HepG2 (cell line): ENCODE measurements around the gene FOXS1. TPM values are rescaled to one million over a fixed set of nuclear protein-coding genes. Genes with fewer than 3 reads are reported as not detected.

Source experiments
- BRD4 ChIP-seq: sonication (generic); formaldehyde crosslinking; IDR thresholded peaks from 2 replicates; pipeline ENCODE4 v1.4.0; 2020; ENCODE audit warnings: missing genetic modification reagents
- CREM ChIP-seq, 2 experiments: sonication (generic) in 1 of 2; formaldehyde crosslinking in 1 of 2; IDR thresholded peaks; 2 replicates each; pipeline versions ENCODE4 v1.4.0 to v1.6.1; 2016 to 2020; ENCODE audit warnings: antibody characterized with exemption in 1 of 2, mild to moderate bottlenecking in 1 of 2, missing genetic modification reagents in 1 of 2
- DNMT1 ChIP-seq: sonication (generic); formaldehyde crosslinking; IDR thresholded peaks from 2 replicates; pipeline ENCODE4 v1.5.1; 2020; ENCODE audit warnings: mild to moderate bottlenecking, missing genetic modification reagents
- FOXC1 ChIP-seq: sonication (generic); formaldehyde crosslinking; IDR thresholded peaks from 2 replicates; pipeline ENCODE4 v1.8.0; 2022; ENCODE audit warnings: mild to moderate bottlenecking, missing genetic modification reagents, borderline replicate concordance
- HMG20B ChIP-seq: conservative IDR thresholded peaks from 2 replicates; pipeline ENCODE4 v1.6.1; 2016; ENCODE audit warnings: missing genetic modification reagents, missing compliant biosample characterization
- SIX4 ChIP-seq: sonication (generic); formaldehyde crosslinking; IDR thresholded peaks from 2 replicates; pipeline ENCODE4 v1.4.0; 2020; ENCODE audit warnings: missing genetic modification reagents
- SMC3 ChIP-seq: IDR thresholded peaks from 2 replicates; pipeline ENCODE4 v1.6.1; 2011; ENCODE audit warnings: low read length, improper control_type of control experiment
- SSRP1 ChIP-seq: IDR thresholded peaks from 2 replicates; pipeline ENCODE4 v1.6.1; 2016; ENCODE audit warnings: control low read depth
- ZNF383 ChIP-seq: sonication (generic); formaldehyde crosslinking; IDR thresholded peaks from 2 replicates; pipeline ENCODE4 v1.4.0; 2020; ENCODE audit warnings: missing genetic modification reagents, mild to moderate bottlenecking, borderline replicate concordance
- ZNF530 ChIP-seq: sonication (generic); formaldehyde crosslinking; IDR thresholded peaks from 2 replicates; pipeline ENCODE4 v1.5.0; 2020; ENCODE audit warnings: low read depth, mild to moderate bottlenecking, missing genetic modification reagents
- ZNF768 ChIP-seq: sonication (generic); formaldehyde crosslinking; IDR thresholded peaks from 2 replicates; pipeline ENCODE4 v1.4.0; 2020; ENCODE audit warnings: missing genetic modification reagents
- ZNF792 ChIP-seq: IDR thresholded peaks from 2 replicates; pipeline ENCODE4 v1.6.1; 2016
- ZZZ3 ChIP-seq: sonication (generic); formaldehyde crosslinking; IDR thresholded peaks from 2 replicates; pipeline ENCODE4 v1.4.0; 2020; ENCODE audit warnings: missing genetic modification reagents, mild to moderate bottlenecking, borderline replicate concordance
- polyA plus RNA-seq, 8 experiments: library from polyadenylated mRNA; depleted of rRNA in 3 of 8; stranded (reverse) in 7 of 8; unstranded in 1 of 8; fragments of >200 nt; fragmentation: Illumina TruSeq in 4 of 8; extraction: Trizol in 4 of 8; gene quantifications; 2 replicates each; pipeline versions ENCODE4 v1.2.1 to v1.2.3, GENCODE V29; 2011 to 2016; ENCODE audit warnings: low read depth in 4 of 8, missing spikeins in 1 of 8, mixed read lengths in 1 of 8; ENCODE audit not compliant: insufficient read depth in 1 of 8
- total RNA-seq, 5 experiments: library from RNA; depleted of rRNA; stranded (reverse); fragments of >200 nt; fragmentation: Illumina TruSeq; extraction: Trizol; gene quantifications; 2 replicates each; pipeline ENCODE4 v1.2.3, GENCODE V29; 2016; ENCODE audit warnings: low read depth in 1 of 5
- TF ChIP-seq, protein P1 (sequence below), 2 experiments: IDR thresholded peaks; 2 replicates each; pipeline ENCODE4 v1.6.1; 2011 to 2012; ENCODE audit warnings: low read length in 2 of 2, borderline replicate concordance in 1 of 2, low read depth in 1 of 2, mild to moderate bottlenecking in 1 of 2, moderate library complexity in 1 of 2
- TF ChIP-seq, protein P2 (sequence below): sonication (generic); formaldehyde crosslinking; IDR thresholded peaks from 2 replicates; pipeline ENCODE4 v1.5.1; 2020; ENCODE audit warnings: missing genetic modification reagents, mild to moderate bottlenecking, borderline replicate concordance
- TF ChIP-seq, protein P3 (sequence below), 2 experiments: sonication (generic) in 1 of 2; formaldehyde crosslinking in 1 of 2; IDR thresholded peaks; 2 replicates each; pipeline versions ENCODE4 v1.4.0 to v1.6.1; 2018 to 2020; ENCODE audit warnings: missing genetic modification reagents in 2 of 2, borderline replicate concordance in 1 of 2, low read depth in 1 of 2, mild to moderate bottlenecking in 1 of 2, missing biosample characterization in 1 of 2

Gene FOXS1
- total and polyA plus RNA-seq, 2 of the 13 experiments (the other 11 are each of a cell fraction or from before 2014, with no cell fraction given), result not detected

- TF ChIP-seq, protein P1, sequence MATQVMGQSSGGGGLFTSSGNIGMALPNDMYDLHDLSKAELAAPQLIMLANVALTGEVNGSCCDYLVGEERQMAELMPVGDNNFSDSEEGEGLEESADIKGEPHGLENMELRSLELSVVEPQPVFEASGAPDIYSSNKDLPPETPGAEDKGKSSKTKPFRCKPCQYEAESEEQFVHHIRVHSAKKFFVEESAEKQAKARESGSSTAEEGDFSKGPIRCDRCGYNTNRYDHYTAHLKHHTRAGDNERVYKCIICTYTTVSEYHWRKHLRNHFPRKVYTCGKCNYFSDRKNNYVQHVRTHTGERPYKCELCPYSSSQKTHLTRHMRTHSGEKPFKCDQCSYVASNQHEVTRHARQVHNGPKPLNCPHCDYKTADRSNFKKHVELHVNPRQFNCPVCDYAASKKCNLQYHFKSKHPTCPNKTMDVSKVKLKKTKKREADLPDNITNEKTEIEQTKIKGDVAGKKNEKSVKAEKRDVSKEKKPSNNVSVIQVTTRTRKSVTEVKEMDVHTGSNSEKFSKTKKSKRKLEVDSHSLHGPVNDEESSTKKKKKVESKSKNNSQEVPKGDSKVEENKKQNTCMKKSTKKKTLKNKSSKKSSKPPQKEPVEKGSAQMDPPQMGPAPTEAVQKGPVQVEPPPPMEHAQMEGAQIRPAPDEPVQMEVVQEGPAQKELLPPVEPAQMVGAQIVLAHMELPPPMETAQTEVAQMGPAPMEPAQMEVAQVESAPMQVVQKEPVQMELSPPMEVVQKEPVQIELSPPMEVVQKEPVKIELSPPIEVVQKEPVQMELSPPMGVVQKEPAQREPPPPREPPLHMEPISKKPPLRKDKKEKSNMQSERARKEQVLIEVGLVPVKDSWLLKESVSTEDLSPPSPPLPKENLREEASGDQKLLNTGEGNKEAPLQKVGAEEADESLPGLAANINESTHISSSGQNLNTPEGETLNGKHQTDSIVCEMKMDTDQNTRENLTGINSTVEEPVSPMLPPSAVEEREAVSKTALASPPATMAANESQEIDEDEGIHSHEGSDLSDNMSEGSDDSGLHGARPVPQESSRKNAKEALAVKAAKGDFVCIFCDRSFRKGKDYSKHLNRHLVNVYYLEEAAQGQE (IDR thresholded peaks at IDR 0.05; ENCODE audit: borderline replicate concordance in 1 of 2, low read depth in 1 of 2, low read length in 2 of 2), result no peak
- no peak for TF ChIP-seq ZZZ3 (CRISPR knock-in tag)
- no peak for TF ChIP-seq ZNF792
- TF ChIP-seq ZNF530 (CRISPR knock-in tag), result no peak
- TF ChIP-seq BRD4 (CRISPR knock-in tag), result no peak
- no peak for TF ChIP-seq DNMT1 (CRISPR knock-in tag)
- TF ChIP-seq ZNF768, result peak; percentile 43; the same call in 1 of the 2 replicates
- no peak for TF ChIP-seq CREM (IDR thresholded peaks at IDR 0.05)
- no peak for TF ChIP-seq CREM (CRISPR knock-in tag; IDR thresholded peaks at IDR 0.05)
- TF ChIP-seq HMG20B (CRISPR knock-in tag), result no peak
- peak; percentile 81 for TF ChIP-seq SMC3
- no peak for TF ChIP-seq SIX4 (CRISPR knock-in tag)
- TF ChIP-seq, protein P2, sequence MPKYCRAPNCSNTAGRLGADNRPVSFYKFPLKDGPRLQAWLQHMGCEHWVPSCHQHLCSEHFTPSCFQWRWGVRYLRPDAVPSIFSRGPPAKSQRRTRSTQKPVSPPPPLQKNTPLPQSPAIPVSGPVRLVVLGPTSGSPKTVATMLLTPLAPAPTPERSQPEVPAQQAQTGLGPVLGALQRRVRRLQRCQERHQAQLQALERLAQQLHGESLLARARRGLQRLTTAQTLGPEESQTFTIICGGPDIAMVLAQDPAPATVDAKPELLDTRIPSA, result no peak
- peak; percentile 58; the same call in 1 of the 2 replicates for TF ChIP-seq FOXC1
- no peak for TF ChIP-seq ZNF383
- TF ChIP-seq SSRP1, result no peak
- TF ChIP-seq, protein P3, sequence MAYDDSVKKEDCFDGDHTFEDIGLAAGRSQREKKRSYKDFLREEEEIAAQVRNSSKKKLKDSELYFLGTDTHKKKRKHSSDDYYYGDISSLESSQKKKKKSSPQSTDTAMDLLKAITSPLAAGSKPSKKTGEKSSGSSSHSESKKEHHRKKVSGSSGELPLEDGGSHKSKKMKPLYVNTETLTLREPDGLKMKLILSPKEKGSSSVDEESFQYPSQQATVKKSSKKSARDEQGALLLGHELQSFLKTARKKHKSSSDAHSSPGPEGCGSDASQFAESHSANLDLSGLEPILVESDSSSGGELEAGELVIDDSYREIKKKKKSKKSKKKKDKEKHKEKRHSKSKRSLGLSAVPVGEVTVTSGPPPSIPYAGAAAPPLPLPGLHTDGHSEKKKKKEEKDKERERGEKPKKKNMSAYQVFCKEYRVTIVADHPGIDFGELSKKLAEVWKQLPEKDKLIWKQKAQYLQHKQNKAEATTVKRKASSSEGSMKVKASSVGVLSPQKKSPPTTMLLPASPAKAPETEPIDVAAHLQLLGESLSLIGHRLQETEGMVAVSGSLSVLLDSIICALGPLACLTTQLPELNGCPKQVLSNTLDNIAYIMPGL (CRISPR knock-in tag; IDR thresholded peaks at IDR 0.05; ENCODE audit: borderline replicate concordance in 1 of 2, low read depth in 1 of 2), result peak; percentile 38 to 53; a peak in 2 of 4 replicates
Observed at GRCh38 chr20:31822421-31823330, 22.7 kb downstream of the FOXS1 start (continued).
